ENCODE data around the gene RBM33.

Gene RBM33

DNA sequence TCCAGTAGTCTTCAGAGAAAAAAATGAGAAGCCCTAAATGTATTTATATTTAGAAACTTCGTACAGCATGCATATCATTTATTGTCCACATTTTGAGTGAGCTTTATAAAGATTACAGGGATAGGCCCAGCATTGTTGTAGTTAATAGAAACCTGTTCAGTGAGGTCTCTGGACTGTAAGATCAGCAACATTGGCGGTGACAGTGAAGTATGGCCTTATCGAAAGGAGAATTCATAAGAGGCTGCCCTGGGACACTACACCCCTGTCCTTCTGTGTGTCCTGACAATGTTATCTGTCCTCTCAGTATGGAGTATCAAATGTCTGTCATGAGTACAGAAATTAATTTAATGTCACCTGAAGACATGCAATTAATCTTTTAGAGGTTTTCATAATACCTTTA lies 110.6 kb downstream of the RBM33 start:
- DNase-seq (ENCODE audit: low read depth): no peak
- no peak overlapping the region for H3K4me3 ChIP-seq (ENCODE audit: low read depth, low read length)
- in situ Hi-C loops (cut with HindIII; ENCODE audit: low sequenced_read_pairs): no loop called here
- TF ChIP-seq, protein P1, sequence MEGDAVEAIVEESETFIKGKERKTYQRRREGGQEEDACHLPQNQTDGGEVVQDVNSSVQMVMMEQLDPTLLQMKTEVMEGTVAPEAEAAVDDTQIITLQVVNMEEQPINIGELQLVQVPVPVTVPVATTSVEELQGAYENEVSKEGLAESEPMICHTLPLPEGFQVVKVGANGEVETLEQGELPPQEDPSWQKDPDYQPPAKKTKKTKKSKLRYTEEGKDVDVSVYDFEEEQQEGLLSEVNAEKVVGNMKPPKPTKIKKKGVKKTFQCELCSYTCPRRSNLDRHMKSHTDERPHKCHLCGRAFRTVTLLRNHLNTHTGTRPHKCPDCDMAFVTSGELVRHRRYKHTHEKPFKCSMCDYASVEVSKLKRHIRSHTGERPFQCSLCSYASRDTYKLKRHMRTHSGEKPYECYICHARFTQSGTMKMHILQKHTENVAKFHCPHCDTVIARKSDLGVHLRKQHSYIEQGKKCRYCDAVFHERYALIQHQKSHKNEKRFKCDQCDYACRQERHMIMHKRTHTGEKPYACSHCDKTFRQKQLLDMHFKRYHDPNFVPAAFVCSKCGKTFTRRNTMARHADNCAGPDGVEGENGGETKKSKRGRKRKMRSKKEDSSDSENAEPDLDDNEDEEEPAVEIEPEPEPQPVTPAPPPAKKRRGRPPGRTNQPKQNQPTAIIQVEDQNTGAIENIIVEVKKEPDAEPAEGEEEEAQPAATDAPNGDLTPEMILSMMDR (IDR thresholded peaks at IDR 0.05; ENCODE audit: low read depth, low read length, missing control alignments): no peak

DNA sequence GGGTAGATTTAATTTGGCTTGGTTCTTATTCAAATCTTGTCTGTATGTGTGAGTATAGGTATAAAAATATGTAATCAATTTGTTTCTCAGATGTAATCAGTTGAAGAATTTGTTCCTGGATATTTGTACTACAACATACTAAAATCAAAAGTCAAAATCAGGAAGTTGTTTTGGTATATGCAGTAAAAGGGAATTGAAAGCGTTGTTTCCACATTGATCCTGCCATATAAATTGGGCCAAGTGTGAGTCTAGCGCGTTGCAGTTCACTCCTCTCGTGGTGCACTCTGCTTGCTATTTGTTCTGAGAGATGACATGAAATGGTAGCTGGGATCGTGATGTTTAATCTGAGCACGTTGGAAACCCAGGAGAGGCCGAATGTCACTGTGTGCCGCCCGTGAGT lies 111.9 kb downstream of the RBM33 start:
- TF ChIP-seq, protein P1 (IDR thresholded peaks at IDR 0.05; ENCODE audit: low read depth, low read length, missing control alignments): no peak
- in situ Hi-C loops (cut with HindIII; ENCODE audit: low sequenced_read_pairs): no loop called here
- no peak overlapping the region for H3K4me3 ChIP-seq (ENCODE audit: low read depth, low read length)
- DNase-seq (ENCODE audit: low read depth): no peak

DNA sequence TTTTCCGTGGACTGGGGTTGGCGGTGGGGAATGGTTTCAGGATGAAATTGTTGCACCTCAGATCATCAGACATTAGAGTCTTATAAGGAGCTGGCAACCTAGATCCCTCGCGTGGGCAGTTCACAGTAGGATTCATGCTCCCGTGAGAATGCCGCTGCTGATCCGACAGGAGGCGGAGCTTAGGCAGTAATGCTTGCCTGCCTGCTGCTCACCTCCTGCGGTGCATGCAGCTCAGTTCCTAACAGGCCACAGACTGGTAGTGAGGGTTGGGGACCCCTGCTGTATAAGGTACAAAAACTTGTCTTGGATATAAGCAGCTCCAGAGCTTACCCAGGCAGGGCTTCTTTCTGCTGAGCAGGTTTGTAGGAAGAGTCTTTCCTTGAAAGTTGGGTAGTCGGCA lies 113.9 kb downstream of the RBM33 start:
- TF ChIP-seq, protein P1 (IDR thresholded peaks at IDR 0.05; ENCODE audit: low read depth, low read length, missing control alignments): no peak
- in situ Hi-C loops (cut with HindIII; ENCODE audit: low sequenced_read_pairs): no loop called here
- no peak overlapping the region for H3K4me3 ChIP-seq (ENCODE audit: low read depth, low read length)
- no peak for DNase-seq (ENCODE audit: low read depth)

DNA sequence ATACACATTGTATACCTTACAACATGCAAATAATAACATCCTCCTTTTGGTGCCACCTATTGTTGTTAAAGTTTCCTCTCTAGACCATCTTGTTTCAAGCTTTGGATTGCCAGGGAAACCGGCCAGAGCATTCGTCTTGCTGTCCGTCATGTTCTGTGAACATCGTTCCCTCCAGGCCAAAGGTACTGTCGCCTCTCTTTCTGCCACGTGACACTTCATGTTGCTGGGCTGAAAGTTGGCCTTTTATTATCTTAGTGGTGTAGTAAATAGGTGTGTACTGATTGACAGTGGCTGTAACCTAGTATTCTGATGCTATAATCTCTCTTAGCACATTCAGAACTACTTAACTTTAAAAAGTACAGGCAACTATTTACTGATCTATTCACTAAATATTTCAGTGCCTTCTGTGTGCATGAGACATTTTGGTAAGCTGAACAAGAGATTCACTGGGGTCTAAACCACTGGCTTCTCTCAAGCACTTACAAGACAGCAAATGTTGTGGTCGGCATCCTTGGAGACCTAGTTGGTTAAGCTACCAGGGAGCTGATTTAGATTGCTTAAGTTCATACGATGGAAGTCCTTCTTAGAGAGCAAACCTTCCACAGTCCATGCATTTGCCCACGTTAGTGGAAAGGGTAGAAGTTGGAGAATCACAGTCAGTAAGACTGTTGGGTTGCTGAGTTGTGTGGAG lies 115.4 kb downstream of the RBM33 start:
- no peak overlapping the region for H3K4me3 ChIP-seq (ENCODE audit: low read depth, low read length)
- TF ChIP-seq, protein P1 (IDR thresholded peaks at IDR 0.05; ENCODE audit: low read depth, low read length, missing control alignments): no peak
- in situ Hi-C loops (cut with HindIII; ENCODE audit: low sequenced_read_pairs): no loop called here
- DNase-seq (ENCODE audit: low read depth): no peak

DNA sequence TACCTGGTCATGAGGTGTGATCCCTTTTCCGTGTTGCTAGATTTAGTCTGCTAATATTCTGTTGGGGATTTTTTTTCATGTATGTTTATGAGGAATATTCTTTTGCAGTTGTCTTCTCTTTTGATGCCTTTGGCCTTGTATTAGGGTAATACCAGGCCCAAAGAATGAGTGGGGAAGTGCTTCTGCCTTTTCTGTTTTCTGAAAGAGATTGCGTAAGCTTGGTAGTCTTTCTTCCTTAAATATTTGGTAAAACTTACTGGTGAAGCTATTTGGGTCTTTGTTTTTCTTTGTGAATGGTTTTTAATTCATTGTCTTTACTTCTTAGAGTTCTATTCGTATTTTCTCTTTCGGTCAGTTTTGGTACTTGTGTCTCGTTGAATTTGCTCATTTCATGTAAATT lies 116.7 kb downstream of the RBM33 start:
- DNase-seq (ENCODE audit: low read depth): no peak
- H3K4me3 ChIP-seq (ENCODE audit: low read depth, low read length): no peak overlapping the region
- TF ChIP-seq, protein P1 (IDR thresholded peaks at IDR 0.05; ENCODE audit: low read depth, low read length, missing control alignments): no peak
- in situ Hi-C loops (cut with HindIII; ENCODE audit: low sequenced_read_pairs): no loop called here

DNA sequence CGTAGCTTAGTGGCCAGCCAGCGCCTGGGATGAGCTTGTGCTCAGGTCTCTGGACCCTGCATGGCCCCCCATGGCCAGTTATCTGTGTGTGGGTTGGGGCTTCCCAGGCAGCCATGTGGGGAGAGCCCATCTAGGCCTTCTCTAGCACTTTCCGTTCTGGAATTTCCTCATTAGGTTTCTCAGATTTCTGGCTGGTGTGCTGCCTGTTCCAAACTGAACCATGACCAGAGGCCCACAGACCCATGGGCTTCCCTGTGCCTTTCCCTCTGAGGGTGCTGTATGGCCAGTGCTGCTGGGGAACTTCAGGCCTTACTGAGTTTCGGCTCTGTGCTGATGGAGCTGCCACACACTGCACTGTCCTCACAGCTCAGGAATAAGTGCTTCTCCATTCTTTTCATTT lies 117.6 kb downstream of the RBM33 start:
- TF ChIP-seq, protein P1 (IDR thresholded peaks at IDR 0.05; ENCODE audit: low read depth, low read length, missing control alignments): no peak
- in situ Hi-C loops (cut with HindIII; ENCODE audit: low sequenced_read_pairs): no loop called here
- H3K4me3 ChIP-seq (ENCODE audit: low read depth, low read length): no peak overlapping the region
- no peak for DNase-seq (ENCODE audit: low read depth)
